Esophagus mucosa (tissue), 1 donor: Measurements from ENCODE around the gene MARK3. TPM values are rescaled to one million over a fixed set of nuclear protein-coding genes. Genes with fewer than 3 reads are reported as not detected.
"Not testable (repeated sequence)": the region's sequence is repeated elsewhere in the genome, so short reads cannot be mapped to it uniquely, and the experiment has no call there.

ENCODE experiments used
- ATAC-seq: fragments of 200-7000 bp; cut with Tn5 transposase; one replicate; pipeline ENCODE4 v1.9.1; 2020
- total RNA-seq: library from RNA; stranded (reverse); gene quantifications from one replicate; pipeline ENCODE4 v1.2.4, GENCODE V29; 2023
- donor health status: DM: yes; HTN: yes; CAD: no.

The MARK3 gene
- total RNA-seq, 1 donor from 2014 or later: 62.1 TPM

DNA sequence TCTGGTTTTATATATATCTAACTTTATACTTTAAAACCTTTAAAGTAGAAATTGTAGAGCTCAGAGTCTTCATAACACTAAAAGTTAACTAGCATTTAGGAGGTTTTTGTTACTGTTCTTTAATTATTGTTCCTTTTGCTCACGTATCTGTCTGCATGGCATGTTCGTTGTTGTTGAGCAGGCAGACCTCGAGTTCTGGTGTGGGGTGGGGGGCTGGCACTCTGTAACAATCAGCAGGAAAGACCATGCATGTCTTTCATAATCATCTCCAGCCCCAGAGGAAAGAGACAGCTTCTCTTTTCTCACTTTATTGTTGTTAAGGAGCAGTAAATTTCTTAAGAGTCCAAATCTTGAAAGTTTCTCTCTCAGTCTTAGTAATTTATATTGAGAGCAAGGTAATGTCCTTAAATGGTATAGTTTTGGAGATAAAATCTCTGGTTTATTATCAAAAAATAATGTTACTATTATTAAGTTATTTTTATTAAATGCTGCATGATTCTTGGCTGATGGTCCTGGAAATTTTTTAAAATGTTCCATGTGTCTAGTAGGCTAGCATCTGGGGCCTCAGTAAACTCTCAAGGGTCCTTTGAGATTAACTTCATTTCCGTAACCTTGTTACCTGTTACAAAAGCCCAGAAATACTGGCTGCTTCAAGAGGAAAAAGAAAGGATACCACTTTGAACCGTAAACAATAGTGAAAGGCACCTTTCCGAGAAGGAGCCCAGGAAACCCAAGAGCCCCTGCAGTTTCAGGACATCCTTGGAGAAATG, 107.1 kb downstream of the MARK3 start:
- no peak for ATAC-seq

DNA sequence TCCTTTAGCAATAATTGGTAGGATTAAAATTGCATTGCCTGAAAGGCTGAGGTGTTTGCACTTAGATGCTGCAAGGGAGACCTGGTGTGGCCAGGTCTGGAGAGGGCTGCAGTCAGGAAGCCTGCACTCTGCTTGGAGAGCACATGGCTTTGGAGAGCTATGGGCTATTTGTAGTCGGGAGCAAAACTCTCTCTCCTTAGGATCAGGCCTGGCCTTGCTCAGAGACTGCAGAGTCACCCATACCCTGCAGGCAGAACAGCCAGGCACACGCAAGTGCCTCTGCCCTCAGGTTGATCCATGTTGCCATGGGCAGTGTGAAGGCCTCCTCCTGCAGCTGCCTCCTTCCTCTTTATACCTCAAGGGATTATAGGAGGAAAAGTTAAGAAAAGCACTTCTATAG, 110.6 kb downstream of the MARK3 start:
- ATAC-seq: peak; percentile 22

DNA sequence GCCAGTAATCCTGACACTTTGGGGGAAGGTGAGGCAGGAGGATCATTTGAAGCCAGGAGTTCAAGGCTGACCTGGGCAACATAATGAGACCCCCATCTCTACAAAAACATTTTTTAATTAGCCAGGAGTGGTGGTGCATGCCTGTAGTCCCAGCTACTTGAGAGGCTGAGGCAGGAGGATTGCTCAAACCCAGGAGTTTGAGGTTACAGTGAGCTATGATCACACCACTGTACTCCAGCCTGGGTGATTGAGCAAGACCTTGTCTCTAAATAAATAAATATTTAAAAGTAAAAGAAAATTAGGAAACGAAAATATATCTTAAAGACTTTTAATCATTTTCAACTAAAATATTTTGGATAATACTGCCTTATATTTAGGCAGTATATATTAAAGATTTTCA, 111.6 kb downstream of the MARK3 start:
- no peak for ATAC-seq

DNA sequence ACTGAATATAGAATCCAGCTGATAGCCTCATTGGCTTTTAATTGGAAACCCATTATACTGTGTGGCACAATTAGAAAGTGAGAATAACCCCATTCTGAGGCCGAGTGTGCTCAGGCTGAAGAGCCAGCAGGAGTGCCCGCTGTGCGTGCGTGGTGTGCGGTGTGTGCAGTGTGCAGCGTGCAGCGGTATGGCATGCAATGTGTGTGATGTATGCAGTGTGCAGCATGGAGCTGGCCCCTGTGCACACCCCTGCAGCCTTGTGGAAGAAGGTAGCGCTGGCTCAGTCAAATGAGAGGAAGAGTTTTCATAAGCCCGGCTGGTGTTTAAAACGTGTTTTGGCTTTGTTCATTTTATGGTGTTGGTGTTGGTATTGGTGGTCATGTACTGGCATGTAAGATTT, 114.5 kb downstream of the MARK3 start:
- peak; percentile 22 for ATAC-seq

DNA sequence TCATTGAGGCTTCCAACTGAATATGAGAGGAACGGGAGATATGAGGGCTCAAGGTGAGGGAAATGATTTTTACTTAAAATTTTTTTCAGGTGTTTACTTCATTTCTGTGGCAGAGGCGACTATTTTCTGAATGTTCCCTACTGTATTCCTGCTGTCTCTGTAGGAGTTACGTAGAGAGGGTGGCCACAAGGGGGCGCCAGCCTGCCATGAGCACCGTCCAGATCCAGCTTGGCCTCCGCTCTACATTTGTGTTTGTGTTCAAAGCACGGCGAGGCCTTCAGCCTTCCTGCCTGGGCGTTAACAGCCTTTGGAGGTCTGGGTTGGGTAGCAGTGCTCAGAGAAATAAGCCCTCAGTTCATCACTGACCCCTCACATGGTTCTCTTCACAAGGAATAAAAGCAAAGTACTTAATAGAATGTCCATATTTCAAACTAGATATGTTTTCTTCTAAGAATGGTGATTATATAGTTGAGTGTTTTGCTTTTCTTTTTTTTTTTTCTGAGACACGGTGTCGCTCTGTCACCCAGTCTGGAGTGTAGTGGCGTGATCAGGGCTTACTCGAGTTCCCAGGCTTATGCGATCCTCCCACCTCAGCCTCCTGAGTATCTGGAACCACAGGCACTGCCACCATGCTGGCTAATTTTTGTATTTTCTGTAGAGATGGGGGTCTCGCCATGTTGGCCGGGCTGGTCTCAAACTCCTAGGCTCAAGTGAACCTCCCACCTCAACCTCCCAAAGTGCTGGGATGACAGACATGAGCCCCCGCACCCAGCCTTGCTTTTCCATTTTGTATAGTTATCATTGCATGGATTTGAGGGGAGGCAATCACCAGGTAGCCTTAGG, 115.2 kb downstream of the MARK3 start:
- ATAC-seq: peak; percentile 86

DNA sequence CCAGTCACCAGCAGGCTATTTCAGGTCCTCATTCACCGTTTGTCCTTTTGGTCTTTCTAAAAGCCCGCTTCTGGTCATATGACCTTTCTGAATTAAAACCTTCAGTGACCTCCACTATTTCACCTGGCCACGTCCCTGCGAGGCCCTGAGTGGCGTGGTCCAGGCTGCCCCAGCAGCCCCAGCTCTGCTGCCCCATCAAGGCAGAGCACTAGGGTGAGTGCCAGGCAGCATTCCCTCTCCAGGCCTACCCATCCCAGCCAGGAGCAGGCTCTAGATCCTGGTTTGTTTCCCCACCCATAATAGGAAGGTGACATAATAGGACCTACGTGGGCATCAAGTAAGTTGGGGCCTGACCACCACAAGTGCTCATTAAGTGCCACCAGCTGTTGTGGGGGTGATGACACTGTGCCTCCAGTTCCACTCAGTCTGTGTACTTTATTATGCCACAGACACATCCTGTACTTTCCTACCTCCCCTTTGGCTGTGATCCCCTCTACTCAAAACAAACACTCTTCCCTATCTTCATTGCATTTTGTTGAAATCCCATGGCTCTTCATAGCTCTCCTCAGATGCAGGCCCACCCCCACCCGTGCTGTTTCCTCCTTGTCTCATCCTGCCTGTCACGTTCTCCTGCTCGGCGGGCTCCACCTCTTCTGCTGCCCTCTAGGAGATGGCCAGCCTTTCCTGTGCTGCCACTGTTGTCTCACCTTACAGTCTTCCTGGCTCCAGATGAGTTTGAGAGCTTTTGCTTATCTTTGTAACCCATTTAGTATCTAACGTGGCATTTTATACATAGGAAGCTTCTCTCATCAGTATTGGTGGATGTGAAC, 116.0 kb downstream of the MARK3 start:
- ATAC-seq: no peak

DNA sequence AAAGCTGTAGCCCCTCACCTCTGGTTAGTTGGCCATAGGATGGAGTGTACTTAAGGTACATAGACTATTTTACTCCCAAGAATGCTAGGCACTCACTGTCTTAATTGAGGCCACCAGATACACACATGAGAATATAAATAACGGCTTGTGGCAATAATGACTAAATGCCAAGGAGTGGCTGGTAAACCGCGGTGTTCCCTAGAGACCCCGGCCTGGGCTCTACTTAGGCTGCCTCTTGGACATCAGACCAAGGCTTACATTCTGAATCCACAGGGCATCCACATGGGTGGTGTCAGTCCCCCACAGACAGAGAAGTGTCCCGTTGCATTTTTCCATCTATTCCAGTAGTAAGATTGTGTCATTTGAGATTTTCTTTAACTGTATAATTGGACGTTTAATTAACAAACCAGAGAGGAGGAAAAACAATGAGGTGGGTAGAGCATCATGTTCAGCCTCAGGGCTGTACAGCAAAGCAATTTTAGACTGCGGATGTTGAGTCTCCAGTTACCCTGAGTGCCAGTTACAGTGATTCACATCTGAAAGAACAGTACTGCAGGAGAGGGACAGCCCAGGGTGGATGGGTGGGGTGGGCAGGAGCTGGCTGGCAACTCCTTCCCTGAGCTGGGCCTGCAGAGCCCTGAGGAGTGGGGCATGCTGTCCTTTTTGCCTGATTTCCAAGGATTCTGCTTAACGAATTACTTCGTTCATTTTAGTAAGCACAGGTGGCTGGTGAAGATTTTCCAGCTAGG, 116.9 kb downstream of the MARK3 start:
- ATAC-seq: no peak

DNA sequence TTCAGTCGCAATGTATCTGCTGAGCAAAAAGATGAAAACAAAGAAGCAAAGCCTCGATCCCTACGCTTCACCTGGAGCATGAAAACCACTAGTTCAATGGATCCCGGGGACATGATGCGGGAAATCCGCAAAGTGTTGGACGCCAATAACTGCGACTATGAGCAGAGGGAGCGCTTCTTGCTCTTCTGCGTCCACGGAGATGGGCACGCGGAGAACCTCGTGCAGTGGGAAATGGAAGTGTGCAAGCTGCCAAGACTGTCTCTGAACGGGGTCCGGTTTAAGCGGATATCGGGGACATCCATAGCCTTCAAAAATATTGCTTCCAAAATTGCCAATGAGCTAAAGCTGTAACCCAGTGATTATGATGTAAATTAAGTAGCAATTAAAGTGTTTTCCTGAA, 117.7 kb downstream of the MARK3 start:
- ATAC-seq: no peak

DNA sequence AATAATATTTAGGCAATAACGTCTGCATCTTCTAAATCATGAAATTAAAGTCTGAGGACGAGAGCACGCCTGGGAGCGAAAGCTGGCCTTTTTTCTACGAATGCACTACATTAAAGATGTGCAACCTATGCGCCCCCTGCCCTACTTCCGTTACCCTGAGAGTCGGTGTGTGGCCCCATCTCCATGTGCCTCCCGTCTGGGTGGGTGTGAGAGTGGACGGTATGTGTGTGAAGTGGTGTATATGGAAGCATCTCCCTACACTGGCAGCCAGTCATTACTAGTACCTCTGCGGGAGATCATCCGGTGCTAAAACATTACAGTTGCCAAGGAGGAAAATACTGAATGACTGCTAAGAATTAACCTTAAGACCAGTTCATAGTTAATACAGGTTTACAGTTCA, 118.1 kb downstream of the MARK3 start:
- ATAC-seq: no peak

DNA sequence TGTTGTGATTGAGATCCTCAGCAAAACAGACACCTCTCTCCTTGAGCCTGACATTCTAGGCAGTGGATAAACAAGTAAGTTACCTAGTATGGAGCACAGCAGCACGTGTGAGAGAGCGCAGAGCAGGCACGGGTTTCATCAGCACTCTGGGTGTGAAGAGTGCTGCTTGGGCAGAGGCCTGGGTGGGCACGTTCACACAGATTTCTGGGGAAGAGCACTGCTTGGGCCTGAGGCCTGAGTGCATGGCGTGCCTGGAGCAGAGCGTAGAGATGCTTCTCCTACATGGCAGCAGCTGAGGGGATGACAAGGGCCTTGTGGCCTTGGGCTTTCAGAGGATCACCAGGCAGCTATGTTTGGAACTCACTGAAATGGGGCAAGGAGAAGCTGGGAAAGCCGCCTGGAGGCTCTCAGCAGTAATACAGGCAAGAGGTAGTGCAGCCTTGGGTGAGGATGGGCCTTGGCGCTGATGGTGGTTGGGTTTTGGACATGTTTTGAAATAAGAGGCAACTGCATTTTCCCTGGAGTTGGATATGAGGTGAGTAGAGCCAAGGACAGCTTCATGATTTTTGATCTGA, 119.9 kb downstream of the MARK3 start:
- no peak for ATAC-seq

DNA sequence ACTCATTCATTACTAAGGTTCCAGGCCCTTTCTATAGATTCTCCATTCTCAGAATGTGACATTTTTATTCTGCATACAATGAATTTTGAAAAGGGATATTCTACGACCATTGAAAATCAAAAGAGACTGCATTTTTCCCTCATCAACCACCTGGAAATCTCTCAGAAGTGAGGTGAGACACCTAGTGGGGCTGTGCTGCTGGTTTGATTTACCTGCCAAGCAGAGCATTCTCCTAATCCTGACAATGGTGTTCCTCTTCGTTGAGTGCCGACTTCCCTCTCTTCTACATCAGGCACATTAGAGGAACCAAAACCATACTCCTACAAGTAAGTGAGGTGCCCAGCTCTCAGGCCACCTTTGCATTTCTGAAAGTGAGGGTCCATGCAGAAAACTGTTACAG, 122.5 kb downstream of the MARK3 start:
- no peak for ATAC-seq

DNA sequence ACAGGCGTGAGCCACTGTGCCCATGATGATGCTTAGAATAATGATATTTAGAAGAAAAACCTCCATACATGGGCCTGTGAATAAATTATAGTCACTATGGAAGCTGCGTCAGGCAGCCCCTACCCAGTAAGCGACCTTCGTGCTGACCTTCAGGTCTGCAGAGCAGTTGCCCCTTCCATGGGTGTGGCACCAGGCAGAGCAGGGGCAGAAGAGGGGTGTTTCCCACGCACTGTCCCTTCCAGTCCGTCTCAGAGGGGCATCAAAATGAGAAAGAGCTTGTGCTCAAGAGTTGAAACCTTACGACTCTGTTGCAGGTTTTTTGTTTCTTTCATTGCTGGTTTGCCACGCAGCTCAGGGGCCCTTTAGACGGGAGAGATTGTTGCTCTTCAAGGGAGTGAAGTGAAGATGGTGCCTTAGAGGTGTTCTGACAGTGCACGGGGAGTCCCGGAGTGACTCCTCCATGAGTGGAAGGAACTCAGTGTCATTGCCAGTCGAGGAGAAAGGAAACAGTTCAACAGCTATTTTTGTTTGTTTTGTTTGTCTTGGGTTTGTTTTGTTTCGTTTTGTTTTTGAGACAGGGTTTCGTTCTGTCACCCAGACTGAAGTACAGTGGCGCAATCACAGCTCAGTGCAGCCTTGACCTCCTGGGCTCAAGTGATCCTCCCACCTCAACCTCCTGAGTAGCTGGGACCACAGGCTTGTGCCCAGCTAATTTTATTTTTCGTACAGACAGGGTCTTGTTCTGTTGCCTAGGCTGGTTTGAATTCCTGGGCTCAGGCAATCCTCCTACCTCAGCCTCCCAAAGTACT, 123.5 kb downstream of the MARK3 start:
- ATAC-seq: no peak

DNA sequence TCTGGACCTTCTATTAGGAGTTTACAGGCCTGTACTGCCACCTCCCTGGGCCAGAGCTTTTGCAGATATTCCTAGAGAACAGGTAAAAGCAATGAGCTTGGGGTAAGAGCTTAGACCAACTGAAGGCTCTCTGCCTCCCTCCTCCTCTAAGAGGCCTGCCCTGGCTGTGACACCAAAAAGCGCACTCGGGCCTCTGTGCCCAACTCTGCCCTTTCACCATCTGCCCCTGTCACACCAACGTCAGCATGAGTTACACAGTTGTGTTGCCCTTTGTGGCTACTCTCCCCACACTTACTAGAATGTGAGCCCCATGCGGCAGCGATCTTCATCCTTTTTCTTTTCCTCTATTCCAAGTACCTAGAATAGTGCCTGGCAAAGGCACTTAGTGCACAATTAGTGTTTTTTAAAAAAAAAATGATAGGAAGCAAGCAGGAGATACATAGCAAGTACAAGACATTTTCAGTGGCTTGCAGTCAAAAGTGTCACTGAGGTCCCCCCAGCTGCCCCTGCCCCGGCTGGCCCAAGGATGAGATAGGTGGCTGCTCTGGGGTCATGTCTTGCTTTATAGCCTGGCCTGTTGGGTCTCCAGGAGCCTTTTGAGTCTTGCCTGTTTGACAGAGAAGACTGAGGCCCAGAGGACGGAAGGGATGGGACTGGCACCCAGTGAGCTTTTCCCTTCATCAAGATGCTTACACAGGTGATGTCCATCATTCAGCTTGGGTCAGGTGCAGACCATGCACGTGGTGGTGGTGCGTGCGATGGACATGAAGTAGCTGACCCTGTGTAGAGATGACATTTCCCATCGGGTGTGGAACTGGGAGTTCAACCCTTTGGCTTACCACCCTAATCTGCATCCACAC, 124.9 kb downstream of the MARK3 start:
- no peak for ATAC-seq

DNA sequence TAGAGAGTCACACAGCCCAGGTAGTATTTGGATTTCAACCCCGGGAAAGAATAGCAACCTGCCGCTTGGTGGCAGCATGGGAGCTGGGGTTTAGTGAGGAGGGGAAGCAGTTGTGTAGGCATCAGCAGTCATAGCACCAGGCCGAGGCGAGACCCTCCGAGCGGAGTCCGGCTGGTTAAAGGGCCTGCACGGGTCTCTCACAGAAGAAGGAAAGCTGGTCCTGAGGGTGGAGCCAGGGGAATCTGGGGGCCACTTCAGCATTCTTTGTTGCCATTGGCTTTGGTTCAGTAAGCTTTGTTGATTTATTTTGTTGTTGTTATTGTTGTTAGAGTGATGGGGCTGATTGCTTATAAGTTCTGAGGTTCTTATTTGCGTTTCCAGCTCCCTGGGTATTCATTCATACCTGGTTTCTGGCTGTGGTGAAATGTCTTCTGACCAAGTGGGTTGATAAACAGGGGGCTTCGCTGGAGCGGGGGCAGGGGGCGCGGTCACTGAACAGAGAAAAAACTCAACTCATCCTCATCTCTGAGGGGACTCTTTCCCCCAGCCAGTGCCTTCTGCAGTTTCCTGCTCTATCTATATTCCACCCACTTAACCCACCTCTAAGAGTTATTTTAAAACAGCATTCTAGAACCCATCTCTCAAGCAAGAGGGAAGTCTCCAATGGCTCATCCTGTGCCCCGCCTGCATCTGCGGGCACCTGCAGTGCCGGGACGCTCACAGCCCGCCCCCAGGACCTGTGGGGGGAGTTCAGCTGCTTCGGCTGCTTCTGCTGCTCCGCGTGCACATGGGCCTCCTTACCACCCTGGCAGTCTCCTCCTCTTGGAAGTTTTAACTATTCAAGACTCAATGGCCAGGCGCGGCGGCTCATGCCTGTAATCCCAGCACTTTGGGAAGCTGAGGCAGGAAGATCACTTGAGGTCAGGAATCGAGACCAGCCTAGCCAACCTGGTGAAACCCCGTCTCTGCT, 125.8 kb downstream of the MARK3 start:
- ATAC-seq: no peak

DNA sequence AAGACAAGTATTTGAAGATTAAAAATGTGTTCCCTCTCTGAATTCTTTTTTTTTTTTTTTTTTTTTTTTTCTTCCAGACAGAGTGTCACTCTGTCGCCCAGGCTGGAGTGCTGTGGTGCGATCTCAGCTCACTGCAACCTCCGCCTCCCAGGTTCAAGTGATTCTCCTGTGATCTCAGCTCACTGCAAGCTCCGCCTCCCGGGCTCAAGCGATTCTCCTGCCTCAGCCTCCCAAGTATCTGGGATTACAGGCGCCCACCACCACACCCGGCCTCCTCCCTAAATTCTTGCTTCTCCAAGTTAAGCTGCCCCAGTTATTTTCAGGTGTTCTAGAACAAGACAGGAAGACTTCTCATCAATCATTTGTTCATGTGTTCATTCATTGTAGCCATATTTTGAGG, 127.0 kb downstream of the MARK3 start:
- not testable (repeated sequence) for ATAC-seq

DNA sequence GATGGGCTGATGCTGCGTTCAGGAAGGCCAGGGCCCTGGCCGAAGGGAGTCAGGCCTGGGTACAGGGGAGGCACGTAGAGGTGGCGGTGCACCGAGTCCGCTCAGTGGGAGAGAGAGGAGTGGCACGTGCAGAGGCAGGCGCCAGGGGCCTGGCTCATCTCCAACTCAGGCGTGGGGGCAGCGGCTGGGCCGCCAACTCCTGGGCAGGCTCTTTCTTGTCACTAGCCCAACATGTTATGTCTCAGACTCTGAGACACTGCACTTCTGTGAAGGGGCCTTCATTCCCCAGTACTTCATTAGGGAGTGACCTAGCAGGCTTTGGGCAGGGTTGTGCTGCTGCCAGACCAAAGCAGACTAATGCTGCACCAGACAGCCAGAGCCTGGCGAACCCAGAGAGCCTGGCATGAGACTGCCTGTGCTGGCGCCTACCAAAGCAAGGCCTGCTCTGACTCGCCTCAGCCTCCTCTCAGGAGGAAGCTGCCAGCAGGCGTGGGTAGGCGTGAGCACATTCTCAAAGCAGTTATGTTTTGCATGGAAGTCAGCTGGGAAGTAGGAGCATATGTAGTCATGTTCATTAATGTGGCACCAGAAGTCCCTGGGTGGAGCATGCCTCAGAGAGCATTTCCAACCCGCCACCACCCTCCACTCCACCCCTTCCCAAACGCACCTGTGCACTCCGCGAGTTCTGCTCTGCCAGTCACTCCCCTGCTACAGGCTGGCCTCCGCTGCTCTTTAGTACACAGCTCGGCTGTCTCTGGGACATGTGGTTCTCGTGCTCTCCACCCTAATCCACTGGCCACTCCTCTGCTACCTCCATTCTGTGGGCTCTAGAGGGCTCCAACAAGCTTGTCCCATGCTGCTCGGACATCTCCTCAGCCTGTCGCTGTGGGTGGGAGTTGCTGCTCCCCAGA, 127.7 kb downstream of the MARK3 start:
- peak; percentile 92 for ATAC-seq

DNA sequence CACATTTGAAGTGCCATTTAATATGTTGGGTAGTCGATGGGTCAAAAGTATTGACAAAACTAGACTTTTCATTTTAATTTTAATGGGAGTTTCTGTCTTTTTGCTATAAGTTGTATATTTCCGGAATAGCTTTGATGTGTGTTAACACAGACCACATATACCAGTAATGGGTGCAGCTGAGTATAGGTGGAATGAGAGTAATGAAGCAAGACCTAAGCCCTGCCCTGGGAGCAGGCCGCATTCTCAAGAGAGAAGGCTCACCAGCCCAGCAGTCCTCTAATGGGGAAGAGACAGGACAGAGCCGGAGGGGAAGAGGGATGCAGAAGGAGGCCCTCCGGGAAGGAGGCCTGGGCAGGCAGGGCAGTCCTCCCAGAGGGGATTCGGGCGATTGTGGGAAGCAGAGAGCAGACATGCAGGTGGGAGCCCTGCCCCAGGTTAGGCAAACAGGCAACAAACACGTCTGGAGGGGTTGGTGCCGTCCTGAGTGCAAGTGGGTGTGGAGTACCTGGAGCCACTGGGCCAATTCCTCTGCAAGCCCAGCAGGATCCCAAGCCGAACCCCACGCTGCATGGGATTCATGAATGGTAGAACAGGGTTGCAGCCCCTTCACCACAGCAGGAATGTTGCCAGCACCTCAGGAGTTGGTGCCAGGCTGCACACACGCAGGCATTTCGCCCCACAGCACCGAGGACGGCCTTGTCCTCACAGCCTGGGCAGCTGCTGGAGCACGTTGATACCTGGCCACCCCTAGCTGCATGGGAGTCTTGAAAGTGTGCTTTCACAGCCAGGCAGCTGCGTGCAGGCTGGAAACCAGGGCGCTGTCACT, 129.6 kb downstream of the MARK3 start:
- ATAC-seq: no peak
